Measurements from ENCODE around the gene SPARCL1. TPM values are rescaled to one million over a fixed set of nuclear protein-coding genes. Genes with fewer than 3 reads are reported as not detected.
"Not testable (repeated sequence)": the region's sequence is repeated elsewhere in the genome, so short reads cannot be mapped to it uniquely, and the experiment has no call there.

Gene SPARCL1
- polyA plus RNA-seq, 1 experiment, result not detected

- CTCF ChIA-PET, result interaction anchor here (0.7 to 0.9 kb wide), 2 partner anchors 35 to 1090 kb away, joined by 3 to 4 read pairs; partner anchors contain the start of gene HSD17B11
- DNase-seq (ENCODE audit: low read depth, low spot score), result no peak
Measured at GRCh38 chr4:87425711-87426110, 103.5 kb downstream of the SPARCL1 start.

GRCh38 chr4:87424099-87424543 is 105.1 kb downstream of the SPARCL1 start:
- H3K9me3 ChIP-seq (ENCODE audit: control insufficient read depth, insufficient read depth, low read length); DNase-seq (ENCODE audit: low read depth, low spot score); H3K27me3 ChIP-seq (ENCODE audit: control insufficient read depth, insufficient read depth, low read length); H3K27ac ChIP-seq (ENCODE audit: low read depth, low read length); POLR2A ChIA-PET: not testable (repeated sequence)
- CTCF ChIA-PET, result interaction anchor here (0.6 to 1.6 kb wide), 4 partner anchors 33 to 378 kb away, joined by 3 to 7 read pairs (median 3); partner anchors contain the start of gene HSD17B11
- H3K4me3 ChIP-seq (ENCODE audit: low read depth, low read length), result peak overlapping the region; percentile 98

More at GRCh38 chr4:87425711-87426110, 103.5 kb downstream of the SPARCL1 start:
- H3K9me3 ChIP-seq (ENCODE audit: control insufficient read depth, insufficient read depth, low read length), result no peaks in the 10 kb centered on the region; the same call in 1 of the 2 replicates
- H3K27me3 ChIP-seq (ENCODE audit: control insufficient read depth, insufficient read depth, low read length), result no peaks in the 10 kb centered on the region
- no peak overlapping the region for H3K27ac ChIP-seq (ENCODE audit: low read depth, low read length)
- H3K4me3 ChIP-seq (ENCODE audit: low read depth, low read length), result no peak overlapping the region
- TF ChIP-seq, protein P1, sequence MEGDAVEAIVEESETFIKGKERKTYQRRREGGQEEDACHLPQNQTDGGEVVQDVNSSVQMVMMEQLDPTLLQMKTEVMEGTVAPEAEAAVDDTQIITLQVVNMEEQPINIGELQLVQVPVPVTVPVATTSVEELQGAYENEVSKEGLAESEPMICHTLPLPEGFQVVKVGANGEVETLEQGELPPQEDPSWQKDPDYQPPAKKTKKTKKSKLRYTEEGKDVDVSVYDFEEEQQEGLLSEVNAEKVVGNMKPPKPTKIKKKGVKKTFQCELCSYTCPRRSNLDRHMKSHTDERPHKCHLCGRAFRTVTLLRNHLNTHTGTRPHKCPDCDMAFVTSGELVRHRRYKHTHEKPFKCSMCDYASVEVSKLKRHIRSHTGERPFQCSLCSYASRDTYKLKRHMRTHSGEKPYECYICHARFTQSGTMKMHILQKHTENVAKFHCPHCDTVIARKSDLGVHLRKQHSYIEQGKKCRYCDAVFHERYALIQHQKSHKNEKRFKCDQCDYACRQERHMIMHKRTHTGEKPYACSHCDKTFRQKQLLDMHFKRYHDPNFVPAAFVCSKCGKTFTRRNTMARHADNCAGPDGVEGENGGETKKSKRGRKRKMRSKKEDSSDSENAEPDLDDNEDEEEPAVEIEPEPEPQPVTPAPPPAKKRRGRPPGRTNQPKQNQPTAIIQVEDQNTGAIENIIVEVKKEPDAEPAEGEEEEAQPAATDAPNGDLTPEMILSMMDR (IDR thresholded peaks at IDR 0.05; ENCODE audit: low read depth, low read length), result no peak
- POLR2A ChIA-PET, result interaction anchor here (0.7 kb wide), 1 partner anchor 159 kb away, joined by 7 read pairs; no protein-coding TSS in a partner anchor

Other genes starting within 250 kb of the SPARCL1 start
- 0.09 TPM in 1 of 2 replicates, not detected in the other for gene HSD17B13, start 206.5 kb downstream of the SPARCL1 start, polyA plus RNA-seq (2011; rRNA removed)
- gene HSD17B11, start 138.2 kb downstream of the SPARCL1 start, polyA plus RNA-seq (2011; rRNA removed), result 32.4 and 49.7 TPM in 2 replicates
- gene NUDT9, start 106.8 kb downstream of the SPARCL1 start, polyA plus RNA-seq (2011; rRNA removed), result 22.9 and 31.4 TPM in 2 replicates
- gene DSPP, start 79.2 kb upstream of the SPARCL1 start, polyA plus RNA-seq (2011; rRNA removed), result not detected in 2 replicates
- not detected in 2 replicates for gene DMP1, start 120.9 kb upstream of the SPARCL1 start, polyA plus RNA-seq (2011; rRNA removed)